NCI-H2081 (cell line): ENCODE data around the gene DPF3.

Source experiments
- DNase-seq, 2 experiments: peaks; one replicate each; lab custom pipeline; 2025; lab: John Stamatoyannopoulos, UW

Gene DPF3

DNA sequence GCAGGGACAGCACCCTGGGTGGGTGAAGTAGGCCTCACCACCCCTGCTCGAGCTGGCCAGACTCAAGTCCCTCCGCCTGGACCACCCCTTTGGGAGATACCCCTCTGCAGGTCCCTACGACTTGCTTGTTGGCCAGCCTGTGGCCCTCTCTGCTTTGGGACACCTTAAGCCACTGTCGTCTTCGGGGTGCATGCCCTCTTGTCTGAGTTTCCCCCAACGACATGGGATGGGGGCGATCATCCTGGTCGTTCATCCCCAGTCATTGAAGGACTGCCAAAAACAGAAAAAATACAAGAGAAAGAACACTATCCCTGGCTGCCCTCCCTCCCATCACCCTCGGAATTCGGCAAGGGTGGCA, 151.1 kb downstream of the DPF3 start:
- no peak for DNase-seq

DNA sequence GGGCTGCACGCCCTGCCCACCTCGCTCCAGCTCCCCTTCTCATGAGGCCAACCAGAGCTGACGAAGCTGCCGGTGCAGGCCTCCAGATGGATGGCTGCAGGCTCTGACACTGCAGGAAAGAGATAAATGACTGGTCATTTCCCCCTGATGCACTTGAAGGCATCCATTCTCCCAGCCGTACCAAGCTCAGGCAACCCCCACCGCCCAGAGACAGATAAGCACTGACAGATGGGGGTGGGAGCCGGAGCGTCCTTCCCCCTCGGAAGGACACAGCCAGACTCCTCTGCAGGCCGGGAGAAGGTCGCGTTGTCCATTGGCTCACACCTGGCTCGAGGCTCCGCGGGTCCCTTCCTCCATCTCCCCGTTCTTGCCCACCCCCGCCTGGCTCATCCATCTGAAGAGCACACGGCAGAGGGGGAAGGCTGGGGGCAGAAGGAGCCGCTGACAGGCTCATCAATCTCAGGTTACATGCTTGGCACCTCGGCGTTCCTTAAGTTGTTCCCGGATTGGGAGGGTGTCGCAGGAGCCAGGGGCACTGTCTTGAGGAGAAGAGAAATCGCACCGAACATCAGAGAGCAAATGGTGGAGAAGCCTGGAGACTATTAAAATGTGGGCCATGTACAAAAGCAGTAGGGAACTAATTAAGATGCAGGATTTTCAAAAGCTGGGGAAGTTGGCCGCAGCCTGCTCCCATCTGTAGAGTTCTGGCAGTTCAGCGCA, 151.6 kb downstream of the DPF3 start:
- DNase-seq: no peak

DNA sequence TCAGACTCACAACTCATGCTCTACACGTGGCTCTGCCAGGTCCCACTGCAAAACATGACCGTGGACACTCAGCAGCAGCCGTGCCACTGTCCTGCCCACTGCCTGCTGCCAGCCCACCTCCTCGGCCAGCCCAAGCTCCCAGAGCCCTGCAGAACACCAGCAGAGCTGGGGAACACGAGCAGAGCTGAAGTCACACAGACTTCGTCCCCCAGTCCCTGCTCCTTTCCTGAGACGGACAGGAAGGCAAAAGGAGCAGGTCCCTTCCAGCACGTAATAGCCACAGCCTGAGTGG, 152.1 kb downstream of the DPF3 start:
- no peak for DNase-seq

DNA sequence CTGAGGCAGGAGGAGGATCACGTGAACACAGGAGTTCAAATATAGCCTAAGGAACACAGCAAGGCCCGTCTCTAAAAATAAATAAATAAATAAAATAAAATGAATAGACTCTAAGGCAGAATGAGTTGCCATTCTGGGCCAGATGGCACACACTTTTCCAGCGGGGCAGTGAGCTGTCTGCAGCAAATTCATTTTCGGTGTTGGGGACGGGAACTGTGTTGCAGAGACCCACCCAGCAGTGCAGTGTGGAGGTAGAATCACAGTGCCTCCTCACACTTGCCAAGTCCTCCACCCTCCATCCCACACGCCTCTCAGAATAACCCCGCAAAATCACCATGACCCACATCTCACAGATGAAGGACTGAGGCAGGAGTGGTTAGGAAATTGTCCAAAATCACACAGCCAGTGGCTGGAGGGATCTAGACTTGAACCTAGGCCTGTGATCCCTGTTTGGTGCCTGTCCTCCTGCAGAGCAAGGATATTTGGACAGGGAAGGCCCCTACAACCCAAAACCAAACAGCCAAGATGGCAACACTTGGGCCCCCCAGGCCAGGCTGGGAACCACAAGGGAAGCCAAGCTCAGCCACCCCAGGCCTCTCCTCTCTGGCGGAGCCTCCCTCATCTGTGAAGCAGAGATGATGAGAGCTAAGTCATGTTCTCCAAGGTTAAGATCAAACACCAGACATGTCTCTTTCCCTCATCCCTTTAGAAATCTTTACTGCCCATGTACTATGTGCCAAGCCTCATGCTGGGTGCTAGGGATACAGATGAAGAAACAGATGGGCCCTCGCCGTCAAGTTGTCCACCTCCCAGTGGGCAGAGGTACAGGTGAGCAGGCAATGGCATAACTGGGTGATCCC, 152.7 kb downstream of the DPF3 start:
- DNase-seq: no peak

DNA sequence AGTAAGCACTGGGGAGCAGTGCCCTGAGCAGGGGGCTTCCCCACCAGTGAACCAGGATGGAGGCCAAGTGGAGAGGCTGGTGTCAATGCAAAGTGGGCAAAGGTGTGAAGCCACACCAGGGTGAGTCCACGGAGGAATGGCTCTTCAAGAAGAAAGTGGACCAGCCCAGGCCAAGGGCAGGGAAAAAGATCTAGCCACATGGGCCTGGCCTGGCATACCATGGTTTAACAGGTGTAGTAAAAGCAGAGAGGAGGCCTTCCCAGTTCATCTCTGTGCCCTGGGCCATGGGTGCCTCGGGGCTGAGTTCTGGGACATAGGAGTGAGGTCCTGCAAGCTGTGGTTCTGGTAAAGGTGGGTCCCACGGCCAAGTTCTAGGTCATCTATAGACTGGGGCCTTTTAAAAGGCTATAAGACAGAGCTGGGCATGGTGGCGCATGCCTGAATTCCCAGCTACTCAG, 153.4 kb downstream of the DPF3 start:
- DNase-seq: no peak

DNA sequence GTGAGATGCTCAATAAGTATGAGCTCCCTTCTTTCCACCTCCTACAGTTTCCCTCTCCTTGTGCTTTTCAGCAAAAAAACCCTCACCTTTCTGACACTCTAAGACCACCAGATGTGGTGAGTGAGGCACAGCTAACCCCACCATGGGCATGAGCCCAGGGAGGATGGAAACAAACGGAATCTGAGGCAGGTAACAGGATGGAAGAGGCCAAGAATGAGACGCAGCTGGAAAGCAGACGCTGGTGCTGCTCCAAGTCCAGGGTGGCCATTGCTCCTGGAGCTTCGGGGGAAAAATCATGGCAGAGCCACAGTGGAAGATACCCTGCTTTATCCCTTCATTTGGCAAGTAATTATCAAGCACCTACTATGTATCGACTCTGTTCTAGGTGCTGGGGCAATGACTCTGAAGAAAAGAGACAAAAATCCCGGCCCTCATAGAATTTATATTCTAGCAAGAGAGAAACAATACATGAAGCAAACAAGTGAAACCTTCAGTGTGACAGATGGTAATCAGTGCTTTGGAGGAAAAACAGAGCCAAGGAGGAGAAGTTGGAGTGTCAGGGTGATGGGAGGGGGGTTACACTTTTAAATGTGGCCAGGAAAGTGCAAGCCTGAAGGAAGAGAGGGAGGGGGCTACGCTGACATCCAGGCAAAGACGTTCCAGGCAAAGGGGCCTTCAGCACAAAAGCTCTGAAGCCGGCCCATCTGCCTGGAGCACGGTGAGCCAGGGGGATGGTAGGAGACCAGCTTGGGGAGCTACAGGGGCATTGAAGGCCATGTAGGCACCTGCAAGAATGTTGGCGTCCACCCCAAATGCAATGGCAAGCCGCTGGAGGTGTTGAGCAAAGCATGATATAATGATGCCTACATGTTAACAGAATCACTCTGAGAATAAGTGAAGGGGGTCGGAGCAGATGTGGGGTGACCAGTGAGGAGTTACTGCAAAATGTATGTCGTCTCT, 154.2 kb downstream of the DPF3 start:
- DNase-seq: no peak

DNA sequence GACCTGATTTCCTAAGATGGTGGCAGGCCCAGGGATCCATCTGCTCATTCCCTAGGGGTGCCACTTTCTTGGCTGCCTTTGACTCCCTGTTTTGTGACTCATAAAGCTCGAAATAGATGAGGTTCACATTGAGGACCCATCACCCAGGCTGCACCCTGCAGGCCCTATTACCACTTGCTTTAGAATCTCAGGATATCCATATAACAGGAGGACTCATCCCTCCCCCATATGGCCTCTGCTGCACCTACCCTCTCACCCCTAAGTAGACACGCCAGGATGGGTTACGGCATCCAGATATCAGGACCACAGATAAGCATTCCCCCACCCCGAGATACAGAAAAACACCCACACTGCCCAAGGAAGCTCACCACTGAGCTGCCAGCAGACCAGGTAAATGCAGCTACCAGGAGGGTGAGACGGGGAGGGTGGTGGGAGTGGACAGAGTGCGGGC, 155.7 kb downstream of the DPF3 start:
- DNase-seq: no peak

DNA sequence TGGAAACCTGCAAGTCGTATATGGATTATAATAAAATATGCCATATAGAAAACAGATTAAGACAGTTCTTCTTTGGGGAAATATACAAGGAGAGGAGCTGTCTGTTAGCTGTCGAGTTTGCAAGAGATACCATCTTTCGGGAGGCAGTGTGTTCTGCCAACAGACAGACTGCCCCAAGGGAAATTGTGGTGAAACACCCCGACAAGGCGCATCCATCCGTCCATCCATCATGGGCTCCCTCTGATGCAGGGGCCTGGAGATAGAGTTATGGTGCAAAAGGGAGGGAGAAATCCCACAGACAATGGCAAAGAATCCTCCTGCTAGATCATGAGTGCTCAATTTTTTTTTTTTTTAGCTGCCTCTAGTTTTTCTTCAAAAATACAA, 156.3 kb downstream of the DPF3 start:
- DNase-seq: no peak

DNA sequence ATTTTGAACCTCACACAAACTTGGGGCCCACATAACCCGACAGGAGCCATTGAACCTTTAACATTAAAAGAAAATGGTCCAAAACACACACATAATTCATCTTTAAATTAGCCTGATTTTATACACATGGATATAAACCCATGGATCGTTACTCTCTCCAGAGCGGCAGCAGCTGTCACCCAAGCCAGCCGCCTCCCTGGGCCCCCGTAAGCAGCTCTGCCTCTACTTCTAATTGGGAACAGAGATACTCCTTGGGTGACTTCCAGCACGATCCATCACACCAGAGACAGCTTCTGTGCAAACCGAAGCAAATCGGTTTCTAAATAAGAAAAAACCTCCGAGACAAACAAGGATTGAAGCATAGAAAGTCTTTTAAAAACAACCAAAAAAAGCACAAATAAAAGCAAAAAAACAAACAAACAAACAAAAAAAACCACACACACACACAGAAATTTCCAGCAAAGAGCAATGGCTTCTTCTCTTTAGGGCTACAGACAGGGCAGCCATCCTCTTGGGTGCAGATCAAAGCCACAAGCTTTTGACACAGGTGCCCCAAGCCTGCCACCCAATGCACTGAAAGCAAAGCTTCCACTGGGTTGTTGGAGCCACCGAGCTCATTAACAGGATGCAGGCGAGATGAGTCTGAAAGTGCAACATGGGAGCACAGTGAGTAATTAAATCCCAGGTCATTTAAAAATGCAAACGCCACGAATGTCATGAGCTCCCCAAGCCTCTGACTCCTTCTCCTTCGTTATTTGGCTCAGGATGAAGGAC, 156.9 kb downstream of the DPF3 start:
- DNase-seq: no peak

DNA sequence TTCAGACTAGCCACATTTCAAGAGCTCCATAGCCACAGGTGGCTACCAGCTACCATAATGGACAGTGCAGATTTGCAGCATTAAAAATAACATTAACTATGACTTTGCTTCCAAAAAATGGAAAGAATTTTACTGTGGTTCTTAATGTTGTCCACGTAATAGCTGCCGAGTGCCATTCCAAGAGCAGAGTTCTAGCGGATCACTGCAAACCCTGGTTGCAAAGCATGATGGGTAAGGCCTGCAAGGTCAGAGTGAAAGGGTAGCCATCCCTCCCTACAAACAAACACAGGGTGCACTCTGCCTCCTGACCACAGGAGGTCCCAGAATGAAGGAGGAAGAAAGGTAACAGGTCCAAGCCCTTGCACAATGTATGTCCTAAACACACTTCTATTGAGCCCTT, 157.6 kb downstream of the DPF3 start:
- no peak for DNase-seq

DNA sequence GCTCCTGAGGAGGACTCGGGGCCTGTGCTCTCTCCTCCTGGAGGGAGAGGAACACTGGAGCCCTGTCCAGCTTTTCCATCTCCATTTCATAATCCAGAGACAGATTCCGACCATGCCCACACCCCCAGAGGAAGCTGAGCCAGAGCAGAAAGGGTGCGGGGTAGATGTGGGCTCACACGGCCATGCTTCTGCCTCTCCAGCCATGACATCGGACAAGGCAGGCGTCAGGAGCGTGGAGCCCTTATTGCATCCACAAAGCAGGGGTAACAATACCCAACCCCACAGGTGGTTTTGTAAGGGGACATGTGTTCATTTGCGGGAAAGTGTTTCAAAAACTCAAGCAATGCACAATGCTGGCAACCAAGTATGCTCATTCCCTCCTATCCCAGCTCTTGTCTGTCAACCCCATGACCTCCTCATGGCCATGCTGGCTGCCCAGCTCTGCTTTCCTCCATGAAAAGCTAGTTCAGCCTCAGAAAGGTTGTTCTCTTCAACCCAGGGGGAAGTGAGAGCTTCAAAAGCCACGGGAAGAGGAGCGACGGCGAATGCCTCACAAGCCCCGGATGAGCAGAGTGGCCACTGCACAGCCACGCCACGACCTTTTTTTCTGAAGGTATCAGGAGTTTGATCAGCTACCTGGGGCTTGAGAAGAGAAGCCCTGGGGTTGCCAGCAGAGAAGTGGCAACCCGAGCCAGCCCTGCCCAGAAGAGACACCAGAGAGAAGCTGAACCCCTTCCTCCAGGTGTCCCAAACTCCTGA, 161.7 kb downstream of the DPF3 start:
- DNase-seq: no peak

DNA sequence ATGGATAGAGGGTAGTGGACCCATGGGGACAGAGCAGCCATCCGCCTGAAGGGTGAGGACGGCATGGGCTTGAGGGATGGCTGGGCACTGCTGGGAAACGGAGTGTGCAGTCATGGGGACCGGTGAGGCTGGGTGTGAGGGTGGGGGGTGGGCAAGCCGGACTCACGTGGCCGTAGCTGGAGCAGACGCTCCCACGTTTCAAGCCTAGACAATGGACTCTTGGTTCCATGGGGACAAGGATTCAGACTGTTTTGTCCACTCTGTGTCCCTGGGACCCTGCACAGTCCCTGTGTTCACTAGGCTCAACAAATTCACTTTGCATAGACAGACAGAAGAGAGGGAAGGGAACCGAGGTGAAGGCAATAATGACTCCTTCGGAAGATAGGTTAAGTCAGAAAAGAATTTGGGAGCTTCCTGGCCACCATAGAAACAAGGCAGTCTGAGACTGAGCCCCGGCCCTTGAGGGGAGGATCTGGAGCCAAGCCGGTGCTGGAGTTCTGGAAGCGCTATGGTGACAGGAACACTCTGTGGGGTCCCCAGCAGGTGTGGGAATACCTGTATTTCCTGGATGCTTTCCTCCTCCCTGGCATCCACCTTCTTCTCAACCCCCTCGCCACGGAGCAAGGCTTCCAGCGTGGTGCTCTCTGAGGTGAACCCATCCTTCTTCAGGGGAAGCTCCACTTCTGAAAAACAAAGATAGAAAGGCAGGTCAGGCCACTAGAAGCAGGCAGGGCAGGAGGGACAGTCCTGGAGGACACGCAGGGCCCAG, 162.5 kb downstream of the DPF3 start:
- no peak for DNase-seq

DNA sequence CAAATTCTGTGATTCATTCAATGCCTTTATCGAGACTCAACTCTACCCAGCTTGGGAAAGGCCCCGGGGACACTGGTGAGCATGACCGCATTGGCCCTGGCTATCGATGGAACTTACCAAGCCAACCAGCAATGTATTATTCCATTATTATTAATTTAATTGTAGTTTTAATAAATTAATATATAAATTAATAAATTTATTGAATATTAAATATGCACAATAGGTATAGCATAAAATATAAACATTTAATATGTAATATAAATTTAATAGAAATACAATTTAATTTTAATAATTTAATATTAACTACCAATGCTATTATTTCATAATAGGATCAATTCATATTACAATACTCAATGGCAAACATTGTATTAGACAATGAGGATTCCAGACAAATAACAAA, 163.4 kb downstream of the DPF3 start:
- no peak for DNase-seq

DNA sequence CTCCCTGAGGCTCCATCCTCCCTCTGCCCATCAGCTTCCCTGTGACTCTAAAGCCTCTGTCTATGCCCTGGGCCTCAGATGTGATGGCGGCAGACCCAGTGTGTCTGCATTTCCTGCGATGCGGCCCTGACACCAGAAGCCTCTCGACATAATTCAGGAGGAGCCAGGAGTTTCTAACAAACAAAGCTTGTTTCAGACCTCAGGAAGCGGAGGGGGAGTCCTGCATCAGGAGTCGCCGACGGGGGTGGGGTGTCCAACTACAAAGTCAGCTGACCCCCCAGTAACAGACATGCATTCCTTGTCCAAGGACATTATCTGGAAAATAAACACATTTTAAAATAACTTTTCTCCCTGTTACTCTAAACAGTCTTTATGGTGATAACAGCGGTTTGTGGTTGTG, 167.5 kb downstream of the DPF3 start:
- DNase-seq: no peak

DNA sequence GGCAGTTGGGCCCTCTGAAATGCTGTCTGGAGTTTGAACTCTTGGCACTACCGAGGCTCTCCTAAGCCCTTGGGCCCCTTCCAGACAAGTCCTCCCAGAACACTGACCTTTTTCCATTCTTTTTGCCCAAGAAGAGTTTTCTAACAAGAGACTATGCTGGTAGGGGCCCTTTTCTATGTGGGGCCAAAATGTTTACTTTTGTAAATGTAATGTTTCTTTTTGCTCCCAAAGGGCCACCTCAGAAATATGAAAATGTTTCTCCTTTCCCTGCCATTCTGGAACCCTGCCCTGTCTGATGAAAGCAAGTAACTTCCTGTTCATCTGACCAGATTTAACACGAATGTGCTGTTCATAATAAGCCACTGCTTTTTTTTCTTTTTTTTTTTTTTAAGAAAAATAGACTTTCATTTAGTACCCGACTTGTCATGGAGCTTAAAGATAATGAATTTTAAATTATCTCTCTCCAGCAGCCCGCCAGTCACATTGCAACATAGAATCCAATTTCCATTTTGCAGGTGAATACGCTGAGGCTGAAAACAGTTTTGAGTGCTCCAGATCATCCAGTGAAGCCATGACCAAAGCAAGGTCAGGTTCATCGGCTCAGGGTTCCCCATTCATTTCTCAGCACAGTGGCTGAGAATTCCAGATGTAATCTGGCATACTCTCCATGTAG, 169.9 kb downstream of the DPF3 start:
- no peak for DNase-seq

DNA sequence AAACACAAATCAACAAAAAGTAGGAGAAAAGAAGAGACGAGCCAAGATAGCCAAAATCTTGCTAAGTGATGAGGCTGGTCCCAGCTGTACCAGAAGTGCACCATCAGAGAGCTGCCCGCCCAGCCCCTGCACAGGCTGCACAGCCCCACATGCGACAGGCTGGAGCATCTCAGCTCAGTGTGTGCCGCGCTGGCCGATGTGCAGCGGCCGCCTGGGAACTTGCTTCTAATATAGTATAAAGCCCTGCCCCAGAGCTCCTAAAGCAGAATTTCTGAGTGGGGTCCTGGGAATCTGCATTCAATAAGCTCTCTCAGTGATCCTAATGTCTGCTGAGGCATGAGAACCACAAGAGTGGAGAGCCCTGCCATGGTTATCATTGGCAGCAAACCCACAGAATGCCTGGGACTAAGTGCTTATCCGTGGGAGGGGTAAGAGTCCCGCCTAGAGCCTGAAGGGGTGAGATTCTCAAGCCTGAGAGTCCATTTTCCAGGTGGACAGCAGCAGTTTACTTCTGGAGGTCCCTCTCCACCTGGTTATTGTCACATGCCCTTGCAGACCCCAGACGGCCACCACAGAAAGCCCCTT, 171.6 kb downstream of the DPF3 start:
- DNase-seq: no peak

DNA sequence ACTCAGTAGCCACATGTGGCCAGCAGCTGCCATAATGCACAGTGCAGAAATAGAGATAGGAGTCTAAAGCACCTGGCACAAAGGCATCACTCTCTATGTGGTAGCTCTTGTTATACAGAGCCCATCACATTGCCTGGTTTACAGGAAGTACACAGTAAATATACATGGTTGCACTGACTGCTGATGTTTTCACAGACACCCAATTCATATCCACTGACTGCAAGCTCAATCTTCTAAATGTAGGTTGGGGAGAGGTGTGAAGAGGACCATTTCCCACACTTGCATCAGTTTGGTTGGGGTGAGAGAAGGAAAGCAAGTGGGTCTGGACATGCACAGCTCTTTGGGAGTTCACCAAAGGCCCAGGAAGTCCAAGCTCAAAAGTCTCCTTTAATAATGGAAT, 172.8 kb downstream of the DPF3 start:
- DNase-seq: no peak

DNA sequence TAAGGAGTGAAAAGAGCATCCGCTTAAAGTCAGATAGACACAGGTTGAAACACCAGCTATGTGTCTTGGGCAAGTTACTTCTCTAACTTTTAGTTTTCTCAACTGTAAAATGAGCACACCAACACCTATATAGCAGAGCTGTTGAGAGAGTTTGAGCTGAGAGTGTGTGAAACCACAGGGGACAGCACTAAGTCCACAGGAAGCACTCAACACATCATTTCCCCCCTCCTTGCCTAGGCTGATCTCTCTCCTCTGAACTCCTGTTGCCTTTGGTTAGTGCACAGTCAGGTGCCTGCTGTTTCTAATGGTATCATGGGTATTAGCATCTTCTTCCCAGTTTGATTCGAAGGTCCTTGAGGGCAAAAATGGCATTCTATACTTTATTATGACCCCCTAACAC, 176.7 kb downstream of the DPF3 start:
- no peak for DNase-seq

DNA sequence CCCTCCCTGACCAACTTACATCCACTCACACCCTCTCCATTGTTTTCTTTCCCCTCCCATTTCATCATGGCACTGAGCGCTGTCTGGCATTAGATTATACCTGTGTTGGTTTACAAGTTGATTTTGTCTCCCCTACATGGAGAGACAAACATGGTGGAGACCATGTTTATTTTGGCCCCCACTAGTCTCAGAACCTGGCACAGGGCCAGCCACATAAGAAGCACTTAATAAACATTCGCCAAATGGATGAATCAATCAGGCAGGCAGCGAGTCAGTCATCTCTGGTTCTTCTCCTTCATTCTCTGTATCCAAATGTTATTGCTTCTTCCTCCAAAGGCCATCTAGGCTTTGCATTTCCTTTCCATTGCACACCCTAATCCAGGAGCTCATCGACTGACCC, 177.4 kb downstream of the DPF3 start:
- DNase-seq: no peak
